SH-SY5Y (cell line): ENCODE measurements around the gene RASAL3.

ENCODE experiments used
- GATA2 ChIP-seq: IDR thresholded peaks from 2 replicates; pipeline ENCODE4 v1.6.1; 2011; ENCODE audit warnings: mild to moderate bottlenecking, low read depth, low read length
- GATA3 ChIP-seq: IDR thresholded peaks from 2 replicates; pipeline ENCODE4 v1.6.1; 2011; ENCODE audit warnings: low read depth, mild to moderate bottlenecking, low read length, moderate library complexity

- TF ChIP-seq GATA3 (no peak), GATA2 (no peak)
These were observed 20.5 kb downstream of the RASAL3 start for GRCh38 chr19:15443838-15444237.
